Pancreas (tissue), 10 donors: ENCODE measurements around the gene TAX1BP3. TPM values are rescaled to one million over a fixed set of nuclear protein-coding genes. Genes with fewer than 3 reads are reported as not detected.

ENCODE experiments used
- ATAC-seq, 4 donors: fragments of 200-7000 bp; cut with Tn5 transposase; one replicate each; pipeline versions ENCODE4 v1.8.0 to v1.9.1; 2020; ENCODE audit warnings: mild to moderate bottlenecking in 4 of 4, moderate library complexity in 4 of 4
- DNase-seq, 6 donors: peaks; one replicate each; pipeline ENCODE4 v3.0.0-alpha.2; 2020
- FAIRE-seq: peaks from 2 replicates; lab custom pipeline; 2012; peaks lifted over from hg19 to GRCh38; lab: Jason Lieb, UNC
- H3K27ac ChIP-seq, 4 donors: fragments of 200-600 bp; sonication (generic); 1 replicate in 3 of 4; 2 replicates in 1 of 4; pipeline versions ENCODE4 v1.5.0 to v1.8.0; 2020
- H3K27me3 ChIP-seq, 4 donors: fragments of 200-600 bp; one replicate each; pipeline ENCODE4 v1.8.0; 2021
- H3K36me3 ChIP-seq, 3 donors: fragments of 200-600 bp; sonication (generic) in 1 of 3; one replicate each; pipeline versions ENCODE4 v1.5.0 to v1.8.0; 2020 to 2021
- H3K4me1 ChIP-seq, 3 donors: fragments of 200-600 bp; one replicate each; pipeline ENCODE4 v1.8.0; 2021
- H3K4me3 ChIP-seq, 4 donors: fragments of 200-600 bp; sonication (generic) in 2 of 4; one replicate each; pipeline versions ENCODE4 v1.5.0 to v1.8.0; 2020 to 2021
- H3K9me3 ChIP-seq, 4 donors: fragments of 200-600 bp; one replicate each; pipeline ENCODE4 v1.8.0; 2021
- CTCF ChIP-seq, 4 donors: fragments of 200-600 bp; sonication (generic) in 3 of 4; IDR thresholded peaks; one replicate each; pipeline versions ENCODE4 v1.5.0 to v1.8.0; 2021; ENCODE audit warnings: antibody characterized with exemption in 4 of 4
- WGBS, 2 donors: extraction: QIAGEN DNeasy Blood & Tissue Kit; methylation state at CpG; one replicate each; pipeline ENCODE4 v1.1.7; 2013; 5-methylcytosine and 5-hydroxymethylcytosine counted together
- intact Hi-C, 3 donors: fragments of 100-400 bp; cut with DNase I; formaldehyde crosslinking; loops; one replicate each; pipeline versions ENCODE4 v1.11.1 to v1.14.2; 2022
- polyA plus RNA-seq, 2 donors: library from polyadenylated mRNA; stranded (reverse); fragments of 200-250 nt; gene quantifications; one replicate each; pipeline ENCODE4 v1.2.3, GENCODE V29; 2013
- total RNA-seq, 6 donors: library from RNA; stranded (reverse); fragmentation: NEBNext Ultra II Directional in 4 of 6; extraction: Animal tissue kit (Norgen Biotek cat#: 25700) in 4 of 6; gene quantifications; one replicate each; pipeline versions ENCODE4 v1.2.1 to v1.2.4, GENCODE V29; 2021 to 2023
- donor health status: healthy with polysubstance abuse.
- donor health status: DM: no; HTN: no; CAD: no; lungs with moderate emphysema.
- donor health status: DM: no; HTN: no; CAD: no.
- donor health status: control.
- donor health status: control.
- donor health status: Bipolar disorder and iron deficiency.
- donor health status: DM: yes; HTN: yes; CAD: no.
- donor health status: DM: no; HTN: no; CAD: no.
- donor health status: DM: no; HTN: no; CAD: no.
- donor health status: DM: yes; HTN: yes; CAD: no.

TAX1BP3 gene
- total and polyA plus RNA-seq, 8 donors: 31.4 to 80.6 (median 47.6) TPM

GRCh38 chr17:3665834-3666233 lies 2.5 kb downstream of the TAX1BP3 start:
- no peaks in the 10 kb centered on the region for H3K9me3 ChIP-seq
- intact Hi-C loops: no loop called here
- TF ChIP-seq CTCF (IDR thresholded peaks at IDR 0.05): no peak
- H3K4me3 ChIP-seq: no peak overlapping the region
- ATAC-seq (no peak), DNase-seq (no peak), FAIRE-seq (no peak)
- no peaks in the 10 kb centered on the region for H3K27me3 ChIP-seq
- no peak overlapping the region for H3K27ac ChIP-seq
- H3K4me1 ChIP-seq: peaks cover 9 to 25% (median 12%) of the 10 kb centered on the region in 3 donors
- 71 to 75% methylated on average over 5 of the region's 5 CpGs for WGBS, 2 donors
- peaks cover 0 to 14% (median 0%) of the 10 kb centered on the region in 3 donors for H3K36me3 ChIP-seq

- WGBS, 2 donors: 90 to 93% methylated on average over 33 of the region's 33 CpGs
- Histone ChIP-seq H3K36me3 (peaks cover 0 to 14% (median 0%) of the 10 kb centered on the region in 3 donors), H3K27ac (no peak overlapping the region), H3K4me3 (no peak overlapping the region), H3K4me1 (peaks cover 0 to 18% (median 5%) of the 10 kb centered on the region in 3 donors), H3K27me3 (no peaks in the 10 kb centered on the region), H3K9me3 (no peaks in the 10 kb centered on the region)
- FAIRE-seq (no peak), ATAC-seq (no peak), DNase-seq (peak in 1 of 6 donors; percentile 37)
- intact Hi-C loops: no loop called here
- no peak for TF ChIP-seq CTCF (IDR thresholded peaks at IDR 0.05)
These were observed 5.0 kb downstream of the TAX1BP3 start for GRCh38 chr17:3663102-3664011.

GRCh38 chr17:3660311-3660891 lies 8.0 kb downstream of the TAX1BP3 start:
- FAIRE-seq (no peak), DNase-seq (no peak), ATAC-seq (peak in 3 of 4 donors; percentile 10 to 35 (median 23))
- H3K4me1 ChIP-seq: peaks cover 0 to 3% (median 0%) of the 10 kb centered on the region in 3 donors
- intact Hi-C loops: no loop called here
- H3K27me3 ChIP-seq: no peaks in the 10 kb centered on the region
- peaks cover 0 to 14% (median 0%) of the 10 kb centered on the region in 3 donors for H3K36me3 ChIP-seq
- 80 to 84% methylated on average over 23 of the region's 23 CpGs for WGBS, 2 donors
- no peaks in the 10 kb centered on the region for H3K9me3 ChIP-seq
- TF ChIP-seq CTCF (IDR thresholded peaks at IDR 0.05): no peak
- H3K27ac ChIP-seq: peak overlapping the region in 1 of 4 donors; percentile 55
- no peak overlapping the region for H3K4me3 ChIP-seq

- no peak overlapping the region for H3K4me3 ChIP-seq
- 67 to 85% methylated on average over 22 of the region's 22 CpGs for WGBS, 2 donors
- ATAC-seq: peak; percentile 22 to 66 (median 62)
- peak overlapping the region in 3 of 4 donors; percentile 3 to 55 (median 12) for H3K27ac ChIP-seq
- H3K9me3 ChIP-seq: no peaks in the 10 kb centered on the region
- H3K4me1 ChIP-seq: peaks cover 0 to 3% (median 0%) of the 10 kb centered on the region in 3 donors
- peak in 4 of 6 donors; percentile 25 to 82 (median 58) for DNase-seq
- no peak for TF ChIP-seq CTCF (IDR thresholded peaks at IDR 0.05)
- no peak for FAIRE-seq
- peaks cover 0 to 13% (median 0%) of the 10 kb centered on the region in 3 donors for H3K36me3 ChIP-seq
- no peaks in the 10 kb centered on the region for H3K27me3 ChIP-seq
- intact Hi-C loops: no loop called here
These were observed 8.8 kb downstream of the TAX1BP3 start for GRCh38 chr17:3659541-3660111.
